HG03103 (cell line): ENCODE data around the gene B3GAT3.
"Not testable (repeated sequence)": the region's sequence is repeated elsewhere in the genome, so short reads cannot be mapped to it uniquely, and the experiment has no call there.

ENCODE experiments used
- ATAC-seq: cut with Tn5 transposase; IDR thresholded peaks from one replicate; pipeline ENCODE4 v1.9.1; 2021; ENCODE audit warnings: low read depth; ENCODE audit not compliant: unreplicated experiment

Gene B3GAT3

GRCh38 chr11:62645946-62646824, 24.4 kb upstream of the B3GAT3 start, which contains the start of gene GANAB:
GANAB (minus strand) TSS chr11:62646613; CDS start chr11:62646599, 14 bp downstream.
- peak; percentile 91 for ATAC-seq

- no peak for ATAC-seq
Observed at GRCh38 chr11:62645671-62645945, 23.8 kb upstream of the B3GAT3 start.

GRCh38 chr11:62644220-62644619, 22.4 kb upstream of the B3GAT3 start:
- ATAC-seq = no peak

GRCh38 chr11:62632492-62632891, 10.7 kb upstream of the B3GAT3 start:
- ATAC-seq = no peak

- ATAC-seq = no peak
Observed at GRCh38 chr11:62627713-62628112, 5.9 kb upstream of the B3GAT3 start.

- ATAC-seq = no peak
Observed at GRCh38 chr11:62622476-62623089, 797 bp upstream of the B3GAT3 start.

- no peak for ATAC-seq
Observed at GRCh38 chr11:62621027-62621566, 689 bp downstream of the B3GAT3 start.

- ATAC-seq = not testable (repeated sequence)
Observed at GRCh38 chr11:62616957-62617356, 4.8 kb downstream of the B3GAT3 start.

GRCh38 chr11:62615521-62615920, 6.3 kb downstream of the B3GAT3 start:
- no peak for ATAC-seq

- ATAC-seq = no peak
Observed at GRCh38 chr11:62614275-62614674, 7.5 kb downstream of the B3GAT3 start.

GRCh38 chr11:62613291-62613778, 8.5 kb downstream of the B3GAT3 start:
- ATAC-seq = no peak

GRCh38 chr11:62612366-62613290, 9.2 kb downstream of the B3GAT3 start, which contains the start of the genes EML3 and ROM1:
EML3 (minus strand) TSS chr11:62612775; CDS start chr11:62612457, 318 bp downstream.
ROM1 (plus strand) TSS chr11:62613257; CDS start chr11:62613282, 25 bp downstream.
- peak; percentile 59 for ATAC-seq

GRCh38 chr11:62611705-62612365, 10.0 kb downstream of the B3GAT3 start:
- ATAC-seq = peak; percentile 4

- ATAC-seq = no peak
Observed at GRCh38 chr11:62610814-62611704, 10.7 kb downstream of the B3GAT3 start.

- ATAC-seq = no peak
Observed at GRCh38 chr11:62610403-62610802, 11.4 kb downstream of the B3GAT3 start.

GRCh38 chr11:62608776-62609175, 13.0 kb downstream of the B3GAT3 start:
- ATAC-seq = no peak

GRCh38 chr11:62607714-62608113, 14.1 kb downstream of the B3GAT3 start:
- ATAC-seq = no peak

GRCh38 chr11:62605902-62606301, 15.9 kb downstream of the B3GAT3 start:
- ATAC-seq = no peak

- ATAC-seq = no peak
Observed at GRCh38 chr11:62605467-62605866, 16.3 kb downstream of the B3GAT3 start.
